Effector memory CD4-positive, alpha-beta T cell (primary cell): ENCODE measurements around the gene RGS1.

Experiments used
- DNase-seq, 3 donors: peaks; one replicate each; pipeline ENCODE4 v3.0.0-alpha.2; 2020
- H3K27ac ChIP-seq: 2 replicates; pipeline ENCODE4 v1.7.0; 2013; ENCODE audit warnings: mild to moderate bottlenecking, low read length, moderate library complexity; ENCODE audit not compliant: insufficient read depth, poor library complexity, severe bottlenecking
- H3K27me3 ChIP-seq: replicated peaks from 2 replicates; pipeline ENCODE4 v1.7.0; 2013; ENCODE audit warnings: mild to moderate bottlenecking, low read length; ENCODE audit not compliant: insufficient read depth, control insufficient read depth, poor library complexity, severe bottlenecking
- H3K36me3 ChIP-seq: 2 replicates; pipeline ENCODE4 v1.7.0; 2013; ENCODE audit warnings: mild to moderate bottlenecking, low read length, moderate library complexity; ENCODE audit not compliant: control insufficient read depth, insufficient read depth
- H3K4me1 ChIP-seq: 2 replicates; pipeline ENCODE4 v1.7.0; 2013; ENCODE audit warnings: low read length, mild to moderate bottlenecking; ENCODE audit not compliant: control insufficient read depth, insufficient read depth, poor library complexity, severe bottlenecking
- H3K4me3 ChIP-seq: 2 replicates; pipeline ENCODE4 v1.7.0; 2013; ENCODE audit warnings: low read length, low read depth, mild to moderate bottlenecking; ENCODE audit not compliant: insufficient read depth, poor library complexity, severe bottlenecking
- H3K9me3 ChIP-seq: 2 replicates; pipeline ENCODE4 v1.7.0; 2013; ENCODE audit warnings: mild to moderate bottlenecking, low read length, moderate library complexity; ENCODE audit not compliant: control insufficient read depth

The RGS1 gene

GRCh38 chr1:192538407-192539296 is 36.9 kb upstream of the RGS1 start:
- H3K27me3 ChIP-seq, result no peaks in the 10 kb centered on the region
- no peak for DNase-seq
- no peaks in the 10 kb centered on the region for H3K9me3 ChIP-seq
- H3K36me3 ChIP-seq, result no peaks in the 10 kb centered on the region
- H3K4me1 ChIP-seq, result peaks cover 16% of the 10 kb centered on the region
- H3K4me3 ChIP-seq, result no peak overlapping the region
- H3K27ac ChIP-seq, result peak overlapping the region; percentile 44

GRCh38 chr1:192539297-192540092 is 36.1 kb upstream of the RGS1 start:
- Histone ChIP-seq H3K36me3 (no peaks in the 10 kb centered on the region), H3K4me3 (no peak overlapping the region), H3K9me3 (no peaks in the 10 kb centered on the region), H3K27ac (peak overlapping the region; percentile 44), H3K4me1 (peaks cover 16% of the 10 kb centered on the region), H3K27me3 (no peaks in the 10 kb centered on the region)
- DNase-seq, result no peak

DNA sequence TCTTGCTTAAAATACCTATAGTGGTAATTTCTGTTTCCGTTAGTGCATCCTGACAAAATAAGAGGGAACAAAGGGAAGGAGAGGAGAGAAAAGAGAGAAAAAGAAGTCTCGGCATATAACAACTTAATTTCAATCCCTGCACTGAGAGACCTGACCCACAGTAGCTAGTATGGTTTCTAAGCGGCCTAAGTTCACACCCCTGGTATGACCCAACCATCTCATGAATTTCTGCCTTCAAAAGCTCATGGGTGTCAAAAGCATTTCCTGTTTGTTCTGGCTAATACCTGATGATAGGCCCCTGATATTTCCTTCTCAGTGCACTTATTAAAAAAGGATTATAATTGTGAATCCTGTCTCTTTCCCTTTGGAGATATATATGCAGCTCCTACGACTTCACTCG is 32.1 kb upstream of the RGS1 start:
- H3K27ac ChIP-seq, result no peak overlapping the region
- no peaks in the 10 kb centered on the region for H3K9me3 ChIP-seq
- no peak overlapping the region for H3K4me3 ChIP-seq
- H3K36me3 ChIP-seq, result no peaks in the 10 kb centered on the region
- peaks cover 16% of the 10 kb centered on the region for H3K4me1 ChIP-seq
- no peak for DNase-seq
- H3K27me3 ChIP-seq, result no peaks in the 10 kb centered on the region

- H3K27me3 ChIP-seq, result no peaks in the 10 kb centered on the region
- no peak for DNase-seq
- no peak overlapping the region for H3K27ac ChIP-seq
- H3K4me3 ChIP-seq, result no peak overlapping the region
- no peaks in the 10 kb centered on the region for H3K36me3 ChIP-seq
- H3K9me3 ChIP-seq, result no peaks in the 10 kb centered on the region
- H3K4me1 ChIP-seq, result peaks cover 7% of the 10 kb centered on the region
Measured at GRCh38 chr1:192545896-192546521, 29.6 kb upstream of the RGS1 start.

GRCh38 chr1:192546596-192547190 is 28.9 kb upstream of the RGS1 start:
- no peaks in the 10 kb centered on the region for H3K36me3 ChIP-seq
- no peaks in the 10 kb centered on the region for H3K27me3 ChIP-seq
- no peak overlapping the region for H3K27ac ChIP-seq
- peaks cover 13% of the 10 kb centered on the region for H3K4me1 ChIP-seq
- no peak for DNase-seq
- no peak overlapping the region for H3K4me3 ChIP-seq
- no peaks in the 10 kb centered on the region for H3K9me3 ChIP-seq

DNA sequence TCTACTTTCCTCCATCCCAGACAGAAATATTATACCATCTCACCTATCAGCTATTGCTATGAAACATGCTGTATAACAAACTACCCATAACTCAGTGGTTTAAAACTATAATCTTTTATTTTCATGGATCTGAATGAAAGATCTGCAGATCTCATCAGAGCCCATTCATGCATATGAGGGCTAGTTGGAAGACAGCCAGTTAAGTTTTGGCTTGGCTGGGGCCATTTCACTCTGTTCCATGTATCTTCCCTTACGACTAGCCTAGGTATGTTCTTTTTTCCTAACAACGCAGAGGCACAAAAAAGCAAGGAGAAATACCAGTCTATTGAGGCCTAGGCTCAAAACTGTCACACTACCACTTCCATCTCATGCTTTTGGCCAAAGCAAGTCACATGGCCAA is 28.1 kb upstream of the RGS1 start:
- Histone ChIP-seq H3K27me3 (no peaks in the 10 kb centered on the region), H3K36me3 (no peaks in the 10 kb centered on the region), H3K4me3 (no peak overlapping the region), H3K9me3 (no peaks in the 10 kb centered on the region), H3K27ac (no peak overlapping the region), H3K4me1 (peaks cover 14% of the 10 kb centered on the region)
- no peak for DNase-seq

- H3K36me3 ChIP-seq, result no peaks in the 10 kb centered on the region
- no peak for DNase-seq
- peak overlapping the region; percentile 26 for H3K27ac ChIP-seq
- H3K9me3 ChIP-seq, result no peaks in the 10 kb centered on the region
- H3K4me1 ChIP-seq, result peaks cover 14% of the 10 kb centered on the region
- H3K4me3 ChIP-seq, result no peak overlapping the region
- no peaks in the 10 kb centered on the region for H3K27me3 ChIP-seq
Measured at GRCh38 chr1:192549937-192550336, 25.6 kb upstream of the RGS1 start.

- Histone ChIP-seq H3K27ac (no peak overlapping the region), H3K4me3 (no peak overlapping the region), H3K27me3 (no peaks in the 10 kb centered on the region), H3K4me1 (peaks cover 14% of the 10 kb centered on the region), H3K36me3 (no peaks in the 10 kb centered on the region), H3K9me3 (no peaks in the 10 kb centered on the region)
- no peak for DNase-seq
Measured at GRCh38 chr1:192550922-192551534, 24.5 kb upstream of the RGS1 start.

GRCh38 chr1:192552760-192553191 is 22.8 kb upstream of the RGS1 start:
- no peaks in the 10 kb centered on the region for H3K9me3 ChIP-seq
- no peaks in the 10 kb centered on the region for H3K36me3 ChIP-seq
- H3K27me3 ChIP-seq, result no peaks in the 10 kb centered on the region
- no peak overlapping the region for H3K4me3 ChIP-seq
- no peak for DNase-seq
- peaks cover 14% of the 10 kb centered on the region for H3K4me1 ChIP-seq
- H3K27ac ChIP-seq, result peak overlapping the region; percentile 10
